Stimulated activated naive B cell treated with anti-CD40 and anti-IgM and Interleukin-4, amounts not matched to agents 10 μg/mL and 1 μg/mL and 100 μg/mL, for 72 hours (primary cell): ENCODE data around the gene TAGAP.
"Not testable (repeated sequence)": the region's sequence is repeated elsewhere in the genome, so short reads cannot be mapped to it uniquely, and the experiment has no call there.

Experiments
- ATAC-seq, 2 donors: fragments of 150-1000 bp; cut with Tn5 transposase; replicated peaks; 2 replicates each; pipeline ENCODE4 v1.10.0; 2021; ENCODE audit warnings: moderate library complexity in 1 of 2
- DNase-seq: peaks from one replicate; pipeline ENCODE4 v3.0.0; 2021
- H3K27ac Mint-ChIP-seq: one replicate; pipeline ENCODE4 v1.8.0; 2022; ENCODE audit warnings: mild to moderate bottlenecking, mixed read lengths
- H3K27me3 Mint-ChIP-seq, 2 donors: one replicate each; pipeline ENCODE4 v1.8.0; 2022; ENCODE audit warnings: mixed read lengths in 2 of 2
- H3K36me3 Mint-ChIP-seq, 2 donors: one replicate each; pipeline ENCODE4 v1.8.0; 2022; ENCODE audit warnings: mixed read lengths in 2 of 2, mild to moderate bottlenecking in 1 of 2
- H3K4me1 Mint-ChIP-seq, 2 donors: one replicate each; pipeline ENCODE4 v1.8.0; 2022; ENCODE audit warnings: mixed read lengths in 2 of 2, mild to moderate bottlenecking in 1 of 2
- H3K4me3 Mint-ChIP-seq, 2 donors: one replicate each; pipeline ENCODE4 v1.8.0; 2022; ENCODE audit warnings: mild to moderate bottlenecking in 2 of 2, mixed read lengths in 2 of 2, moderate library complexity in 1 of 2
- H3K9me3 Mint-ChIP-seq, 2 donors: one replicate each; pipeline ENCODE4 v1.8.0; 2022; ENCODE audit warnings: mixed read lengths in 2 of 2, mild to moderate bottlenecking in 1 of 2

TAGAP gene

DNA sequence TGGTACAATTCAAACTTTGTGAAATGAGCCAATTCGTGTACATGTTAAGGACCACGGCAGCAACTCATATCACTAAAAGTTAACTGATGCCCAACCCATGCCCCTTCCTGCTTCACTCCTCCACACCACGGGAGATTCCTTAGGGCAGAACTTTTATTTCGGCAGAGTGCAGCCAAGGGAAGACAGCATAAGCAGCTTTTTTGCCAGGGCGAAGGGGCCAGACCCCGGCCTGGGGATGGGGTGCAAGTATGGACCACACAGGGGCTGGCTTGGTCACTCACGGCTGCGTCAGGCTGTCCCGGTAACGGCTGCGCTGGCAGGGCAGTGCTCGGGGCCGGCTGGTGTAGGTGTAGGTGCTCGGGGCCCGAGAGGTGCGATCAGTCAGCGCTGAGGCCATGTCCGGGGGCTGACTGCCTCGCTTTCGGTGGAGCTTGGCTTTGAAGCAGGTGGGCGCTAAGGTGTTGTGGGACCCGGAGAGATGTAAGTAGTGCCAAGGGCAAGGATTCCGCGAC lies 45.6 kb downstream of the TAGAP start:
- DNase-seq, result no peak
- no peaks in the 10 kb centered on the region for H3K9me3 Mint-ChIP-seq
- H3K36me3 Mint-ChIP-seq, result peaks cover 11 to 20% of the 10 kb centered on the region in 2 donors
- H3K27ac Mint-ChIP-seq, result peak overlapping the region; percentile 98
- peak; percentile 43 to 47 for ATAC-seq
- H3K27me3 Mint-ChIP-seq, result no peaks in the 10 kb centered on the region
- peaks cover 19 to 51% of the 10 kb centered on the region in 2 donors for H3K4me1 Mint-ChIP-seq
- peak overlapping the region; percentile 95 to 100 for H3K4me3 Mint-ChIP-seq

DNA sequence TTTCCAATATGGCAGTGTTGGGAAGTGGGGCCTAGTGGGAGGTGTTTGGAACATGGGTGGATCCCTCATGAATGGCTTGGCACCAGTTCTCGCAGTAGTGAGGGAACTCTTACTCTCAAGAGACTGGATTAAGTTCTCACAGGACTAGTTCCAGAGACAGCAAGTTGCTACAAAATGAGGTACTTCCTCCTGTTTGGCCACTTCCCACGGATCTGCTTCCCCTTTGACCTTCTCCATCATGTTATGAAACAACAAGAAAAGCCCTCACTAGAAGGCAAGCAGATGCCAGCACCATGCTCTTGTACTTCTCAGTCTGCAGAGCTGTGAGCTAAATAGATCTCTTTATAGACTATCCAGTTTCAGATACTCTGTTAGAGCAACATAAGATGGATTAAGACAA lies 47.9 kb downstream of the TAGAP start:
- ATAC-seq (no peak), DNase-seq (no peak)
- Mint-ChIP-seq H3K36me3 (peaks cover 4 to 13% of the 10 kb centered on the region in 2 donors), H3K27me3 (no peaks in the 10 kb centered on the region), H3K9me3 (no peaks in the 10 kb centered on the region), H3K27ac (no peak overlapping the region), H3K4me3 (no peak overlapping the region), H3K4me1 (peaks cover 17 to 41% of the 10 kb centered on the region in 2 donors)

DNA sequence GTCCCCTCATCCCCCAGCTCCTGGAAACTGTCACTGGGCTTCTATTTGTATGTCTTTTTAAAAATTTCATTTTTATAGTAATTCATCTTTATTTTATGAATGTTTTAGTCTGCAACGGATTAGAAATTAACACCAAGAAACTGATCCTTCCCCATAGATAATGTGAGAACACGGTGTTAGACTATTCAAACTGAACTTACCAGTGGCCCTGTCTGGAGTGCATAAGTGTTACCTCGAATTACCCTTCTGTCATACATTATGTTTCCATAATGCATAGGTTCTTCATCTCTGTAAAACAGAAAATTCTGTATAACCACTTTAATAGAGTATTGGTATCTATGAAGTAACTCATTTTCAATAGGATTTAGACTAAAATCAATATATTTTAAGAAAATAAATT lies 51.2 kb downstream of the TAGAP start:
- no peak for ATAC-seq
- peak overlapping the region; percentile 56 for H3K27ac Mint-ChIP-seq
- peaks cover 2 to 3% of the 10 kb centered on the region in 2 donors for H3K9me3 Mint-ChIP-seq

DNA sequence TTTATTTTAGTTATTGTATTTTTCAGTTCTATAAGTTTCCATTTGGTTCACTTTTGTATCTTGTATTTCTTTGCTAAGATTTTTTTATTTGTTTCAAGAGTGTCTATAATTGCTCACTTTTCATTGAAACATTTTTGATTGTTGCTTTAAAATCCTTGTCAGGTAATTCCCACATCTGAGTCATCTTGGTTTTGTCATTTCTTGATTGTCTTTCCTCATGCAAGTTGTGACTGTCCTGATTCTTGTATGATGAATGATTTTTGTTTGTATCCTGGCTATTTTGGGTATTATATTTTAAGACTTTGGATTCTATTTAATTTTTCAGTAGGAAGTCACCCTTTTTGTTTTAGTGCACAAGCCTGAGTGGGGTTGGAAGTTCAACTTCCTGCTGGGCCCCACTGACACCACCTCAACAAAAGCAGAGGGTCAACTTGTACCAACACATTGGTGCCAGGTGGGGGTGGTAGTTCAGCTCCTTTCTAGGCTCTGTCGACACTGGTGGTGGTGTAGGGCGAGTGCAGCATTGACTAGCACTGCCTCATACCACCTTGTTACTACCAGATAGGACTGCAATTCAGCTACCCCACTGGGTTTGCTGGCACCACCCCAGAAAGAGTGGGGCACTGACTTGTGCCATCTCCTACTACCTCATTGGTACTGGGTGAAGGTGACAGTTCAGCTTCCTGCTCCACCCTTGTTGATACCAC lies 53.6 kb downstream of the TAGAP start:
- DNase-seq, result no peak
- Mint-ChIP-seq H3K4me1 (peaks cover 6 to 21% of the 10 kb centered on the region in 2 donors), H3K27me3 (no peaks in the 10 kb centered on the region), H3K4me3 (no peak overlapping the region), H3K36me3 (peaks cover 14 to 27% of the 10 kb centered on the region in 2 donors), H3K27ac (no peak overlapping the region), H3K9me3 (peaks cover 8 to 9% of the 10 kb centered on the region in 2 donors)
- ATAC-seq, result peak; percentile 38 to 41

More for the DNA sequence above, 51.2 kb downstream of the TAGAP start:
- Mint-ChIP-seq H3K4me1 (peaks cover 9 to 22% of the 10 kb centered on the region in 2 donors), H3K27me3 (no peaks in the 10 kb centered on the region), H3K36me3 (peaks cover 10 to 20% of the 10 kb centered on the region in 2 donors), H3K4me3 (no peak overlapping the region)
- DNase-seq, result no peak

DNA sequence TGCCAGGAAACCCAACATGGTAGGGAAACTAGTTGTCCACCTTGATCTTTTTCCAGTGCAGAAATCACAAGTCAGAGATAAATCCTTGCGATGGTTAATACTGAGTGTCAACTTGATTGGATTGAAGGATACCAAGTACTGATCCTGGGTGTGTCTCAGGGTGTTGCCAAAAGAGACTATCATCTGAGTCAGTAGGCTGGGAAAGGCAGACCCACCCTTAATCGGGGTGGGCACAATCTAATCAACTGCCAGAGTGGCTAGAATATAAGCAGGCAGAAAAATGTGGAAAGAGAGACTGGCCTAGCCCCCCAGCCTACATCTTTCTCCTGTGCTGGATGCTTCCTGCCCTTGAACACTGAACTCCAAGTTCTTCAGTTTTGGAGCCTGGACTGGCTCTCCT lies 55.1 kb downstream of the TAGAP start:
- H3K4me1 Mint-ChIP-seq, H3K4me3 Mint-ChIP-seq, H3K9me3 Mint-ChIP-seq, H3K27me3 Mint-ChIP-seq, ATAC-seq, H3K27ac Mint-ChIP-seq, DNase-seq: not testable (repeated sequence)
- H3K36me3 Mint-ChIP-seq, result peaks cover 11 to 22% of the 10 kb centered on the region in 2 donors

DNA sequence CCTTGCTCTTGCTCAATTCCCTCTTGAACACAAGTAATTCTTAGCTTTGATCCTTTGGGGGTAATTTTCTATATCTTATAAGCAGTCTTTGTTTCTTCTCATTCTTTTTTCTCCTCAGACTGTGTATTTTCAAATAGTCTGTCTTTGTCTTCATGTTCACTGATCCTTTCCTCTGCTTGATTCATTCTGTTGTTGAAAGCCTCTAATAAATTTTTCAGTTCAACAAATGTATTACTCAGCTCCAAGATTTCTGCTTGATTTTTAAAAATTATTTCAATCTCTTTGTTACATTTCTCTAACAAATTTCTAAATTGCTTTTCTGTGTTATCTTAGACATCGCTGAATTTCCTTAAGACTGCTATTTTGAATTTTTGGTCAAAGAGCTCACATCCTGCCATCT lies 56.3 kb downstream of the TAGAP start:
- peaks cover 8 to 9% of the 10 kb centered on the region in 2 donors for H3K9me3 Mint-ChIP-seq
- no peak for ATAC-seq
- H3K4me3 Mint-ChIP-seq, result no peak overlapping the region
- no peak for DNase-seq
- peaks cover 11 to 19% of the 10 kb centered on the region in 2 donors for H3K36me3 Mint-ChIP-seq
- no peaks in the 10 kb centered on the region for H3K27me3 Mint-ChIP-seq
- peaks cover 0 to 6% of the 10 kb centered on the region in 2 donors for H3K4me1 Mint-ChIP-seq
- H3K27ac Mint-ChIP-seq, result no peak overlapping the region

DNA sequence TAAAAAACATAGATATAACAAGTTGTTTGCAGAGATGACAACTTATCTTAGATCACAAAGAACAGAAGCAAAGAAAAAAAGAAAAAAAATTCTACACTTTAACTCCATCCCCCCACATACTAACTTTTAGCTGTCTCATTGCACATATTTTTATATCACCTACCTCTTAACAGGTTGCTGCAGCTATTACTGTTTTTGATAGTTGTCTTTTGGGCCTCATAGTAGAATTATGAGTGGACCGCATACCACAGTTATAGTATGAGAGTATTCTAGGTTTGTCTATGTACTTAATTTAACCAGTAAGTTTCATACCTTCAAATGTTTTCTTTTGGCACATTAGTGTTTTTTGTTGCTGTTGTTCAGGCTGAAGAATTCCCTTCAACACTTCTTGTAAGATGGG lies 57.1 kb downstream of the TAGAP start:
- Mint-ChIP-seq H3K4me1 (peaks cover 0 to 6% of the 10 kb centered on the region in 2 donors), H3K4me3 (no peak overlapping the region), H3K27ac (no peak overlapping the region), H3K9me3 (peaks cover 8 to 9% of the 10 kb centered on the region in 2 donors), H3K36me3 (peaks cover 10 to 17% of the 10 kb centered on the region in 2 donors), H3K27me3 (no peaks in the 10 kb centered on the region)
- no peak for DNase-seq
- no peak for ATAC-seq
